Measurements from ENCODE around the gene GPC6.

GPC6 gene

GRCh38 chr13:94394723-94395122, 1168.1 kb downstream of the GPC6 start:
- DNase-seq = no peak

GRCh38 chr13:94395860-94396259, 1169.3 kb downstream of the GPC6 start:
- DNase-seq = no peak

- no peak for DNase-seq
These were observed 1173.2 kb downstream of the GPC6 start for GRCh38 chr13:94399812-94400211.

GRCh38 chr13:94400874-94401273, 1174.3 kb downstream of the GPC6 start:
- no peak for DNase-seq

GRCh38 chr13:94408314-94409036, 1181.9 kb downstream of the GPC6 start:
- no peak for DNase-seq

GRCh38 chr13:94411747-94412146, 1185.1 kb downstream of the GPC6 start:
- no peak for DNase-seq

GRCh38 chr13:94412870-94413597, 1186.4 kb downstream of the GPC6 start:
- DNase-seq = no peak

- DNase-seq = no peak
These were observed 1187.0 kb downstream of the GPC6 start for GRCh38 chr13:94413598-94413944.

- no peak for DNase-seq
These were observed 1187.5 kb downstream of the GPC6 start for GRCh38 chr13:94414141-94414540.

- peak; percentile 7 for DNase-seq
These were observed 1188.1 kb downstream of the GPC6 start for GRCh38 chr13:94414708-94415107.

GRCh38 chr13:94415500-94416237, 1189.1 kb downstream of the GPC6 start:
- DNase-seq = no peak

GRCh38 chr13:94416454-94417080, 1190.0 kb downstream of the GPC6 start:
- peak; percentile 39 for DNase-seq

GRCh38 chr13:94417294-94417693, 1190.7 kb downstream of the GPC6 start:
- DNase-seq = no peak

- DNase-seq = peak; percentile 89
These were observed 1192.8 kb downstream of the GPC6 start for GRCh38 chr13:94419304-94419924.

GRCh38 chr13:94419925-94420305, 1193.3 kb downstream of the GPC6 start:
- no peak for DNase-seq

GRCh38 chr13:94427313-94427953, 1200.8 kb downstream of the GPC6 start:
- no peak for DNase-seq

- no peak for DNase-seq
These were observed 1205.0 kb downstream of the GPC6 start for GRCh38 chr13:94431574-94431973.

- DNase-seq = no peak
These were observed 1205.4 kb downstream of the GPC6 start for GRCh38 chr13:94431987-94432386.

- no peak for DNase-seq
These were observed 1206.7 kb downstream of the GPC6 start for GRCh38 chr13:94433055-94433961.

GRCh38 chr13:94435604-94436226, 1209.1 kb downstream of the GPC6 start:
- DNase-seq = peak; percentile 60

GRCh38 chr13:94444826-94445225, 1218.2 kb downstream of the GPC6 start:
- DNase-seq = no peak

Data from HCEC 1CT (cell line).